Measurements from ENCODE around the gene RAET1E. TPM values are rescaled to one million over a fixed set of nuclear protein-coding genes. Genes with fewer than 3 reads are reported as not detected.
A peak's percentile ranks its signal among the peaks of the same experiment; 100 is the strongest.

RAET1E gene
- total and polyA plus RNA-seq, 9 of the 15 experiments (the other 6 are each of a cell fraction or from before 2014, with no cell fraction given): not detected

- H2AFZ ChIP-seq (ENCODE audit: low read depth, low read length): no peak overlapping the region
- H3K36me3 ChIP-seq (ENCODE audit: control insufficient read depth, insufficient read depth, low read length): no peaks in the 10 kb centered on the region
- no peak overlapping the region for H3K9ac ChIP-seq (ENCODE audit: insufficient read depth in 1 of 2, low read depth in 2 of 2, low read length in 2 of 2)
- DNase-seq (ENCODE audit: extremely low read depth in 1 of 4, low spot score in 3 of 4) (no peak), ATAC-seq (no peak), FAIRE-seq (no peak)
- BruUV-seq (replicated peaks): no TSS peak
- 66% methylated on average over 2 of the region's 2 CpGs for WGBS (ENCODE audit: insufficient coverage, low coverage, missing lambda C conversion rate)
- H3K27ac ChIP-seq (ENCODE audit: extremely low read depth, low read depth, low read length): no peak overlapping the region
- H3K9me3 ChIP-seq (replicated peaks; ENCODE audit: control insufficient read depth, insufficient read depth, low read depth, low read length): no peaks in the 10 kb centered on the region
- no peak overlapping the region for H3K4me2 ChIP-seq (ENCODE audit: insufficient read depth, low read length)
- H3K27me3 ChIP-seq (ENCODE audit: control insufficient read depth in 2 of 2, insufficient read depth in 2 of 2, low read length in 2 of 2): no peaks in the 10 kb centered on the region
- H3K9me1 ChIP-seq (ENCODE audit: control insufficient read depth, insufficient read depth, low read length): peaks cover 3% of the 10 kb centered on the region
- peaks cover 16 to 41% of the 10 kb centered on the region in 2 experiments for H3K4me1 ChIP-seq (replicated peaks in 1 of 2; ENCODE audit: control insufficient read depth in 2 of 2, insufficient read depth in 2 of 2, low read length in 2 of 2)
- H3K79me2 ChIP-seq (ENCODE audit: control insufficient read depth, insufficient read depth, low read length): no peaks in the 10 kb centered on the region
- no peak overlapping the region for H3K4me3 ChIP-seq
- in situ Hi-C loops (cut with MboI) (no loop called here), intact Hi-C loops (cut with micrococcal nuclease) (no loop called here)
- POLR2A ChIA-PET: no interaction called here
- H4K20me1 ChIP-seq (replicated peaks; ENCODE audit: control insufficient read depth, insufficient read depth, low read length): no peaks in the 10 kb centered on the region
- CTCF ChIA-PET (ENCODE audit: low intra/inter-chr PET ratio): interaction anchor here (0.6 kb wide), 2 partner anchors 12 to 214 kb away, joined by 3 read pairs; no protein-coding TSS in a partner anchor
- no peak for TF ChIP-seq MXI1 (IDR thresholded peaks at IDR 0.05; ENCODE audit: low read depth, low read length)
- TF ChIP-seq ZBTB43 (CRISPR knock-in tag; IDR thresholded peaks at IDR 0.05): no peak
- no peak for TF ChIP-seq ZNF75A (CRISPR knock-in tag; IDR thresholded peaks at IDR 0.05)
- no peak for TF ChIP-seq NR4A1 (CRISPR knock-in tag; IDR thresholded peaks at IDR 0.05)
- TF ChIP-seq NR4A1 (tag; IDR thresholded peaks at IDR 0.05): no peak
- TF ChIP-seq KHSRP (IDR thresholded peaks at IDR 0.05): no peak
- TF ChIP-seq IRF1 (CRISPR knock-in tag; IDR thresholded peaks at IDR 0.05; ENCODE audit: borderline replicate concordance): no peak
- no peak for TF ChIP-seq ZNF584 (CRISPR knock-in tag; IDR thresholded peaks at IDR 0.05; ENCODE audit: low read depth)
- no peak for TF ChIP-seq RBM14 (IDR thresholded peaks at IDR 0.05; ENCODE audit: borderline replicate concordance, insufficient read depth, low read depth, low read length)
- no peak for TF ChIP-seq ZFP30 (CRISPR knock-in tag; IDR thresholded peaks at IDR 0.05; ENCODE audit: borderline replicate concordance)
- no peak for TF ChIP-seq TEAD1 (CRISPR knock-in tag; IDR thresholded peaks at IDR 0.05)
- TF ChIP-seq MITF (IDR thresholded peaks at IDR 0.05): no peak
- TF ChIP-seq HDGF (IDR thresholded peaks at IDR 0.05): no peak
- no peak for TF ChIP-seq JUN (IDR thresholded peaks at IDR 0.05; ENCODE audit: borderline replicate concordance, low read depth, low read length)
- no peak for TF ChIP-seq JUN (CRISPR knock-in tag; IDR thresholded peaks at IDR 0.05; ENCODE audit: borderline replicate concordance)
- TF ChIP-seq ZNF165 (CRISPR knock-in tag; IDR thresholded peaks at IDR 0.05; ENCODE audit: borderline replicate concordance): no peak
- peak in 1 of 2 experiments; percentile 40; a peak in 2 of 4 replicates for TF ChIP-seq KDM1A (IDR thresholded peaks at IDR 0.05)
- TF ChIP-seq BMI1 (IDR thresholded peaks at IDR 0.05; ENCODE audit: low read length): no peak
- no peak for TF ChIP-seq EHMT2 (IDR thresholded peaks at IDR 0.05)
- TF ChIP-seq RNF219 (CRISPR knock-in tag; IDR thresholded peaks at IDR 0.05): no peak
Observed at GRCh38 chr6:149871182-149871581, 26.7 kb downstream of the RAET1E start.

Measured in K562 (cell line).